IMR-90 (cell line): Measurements from ENCODE around the gene C1QTNF5. TPM values are rescaled to one million over a fixed set of nuclear protein-coding genes. Genes with fewer than 3 reads are reported as not detected.
A peak's percentile ranks its signal among the peaks of the same experiment; 100 is the strongest.

Experiments used
- ATAC-seq: fragments of 200-7000 bp; cut with Tn5 transposase; 2 replicates; pipeline ENCODE4 v1.9.1; 2020; ENCODE audit warnings: low read depth, mild to moderate bottlenecking, moderate library complexity
- BruUV-seq: library from RNA; stranded (reverse); fragments of 400-500 nt; replicated peaks from 2 replicates; lab custom pipeline; 2021; lab: Mats Ljungman, UMichigan
- CTCF ChIA-PET: fragments of 300-600 bp; formaldehyde crosslinking; extraction: SDS; loops from one replicate; lab custom pipeline; 2021; ENCODE audit warnings: antibody characterized with exemption; lab: Yijun Ruan, JAX
- POLR2A ChIA-PET: fragments of 300-600 bp; sonication (Branson Sonifier 250); formaldehyde crosslinking; loops from one replicate; lab custom pipeline; 2022; ENCODE audit warnings: antibody characterized with exemption; ENCODE audit not compliant: unreplicated experiment; lab: Charles Lee
- DNase-seq: peaks from one replicate; pipeline ENCODE4 v3.0.0; 2013
- H2AFZ ChIP-seq: replicated peaks from 2 replicates; pipeline ENCODE3; 2013; ENCODE audit warnings: low read length, mild to moderate bottlenecking; ENCODE audit not compliant: poor library complexity
- H2AK5ac ChIP-seq: 2 replicates; pipeline ENCODE4 v1.6.1; 2013; ENCODE audit warnings: low read depth, low read length, inconsistent platforms
- H2AK9ac ChIP-seq: replicated peaks from 2 replicates; pipeline ENCODE3; 2013; ENCODE audit warnings: mild to moderate bottlenecking, low read depth, low read length, moderate library complexity; ENCODE audit not compliant: poor library complexity
- H2BK120ac ChIP-seq: 2 replicates; pipeline ENCODE4 v1.6.1; 2013; ENCODE audit warnings: low read depth, low read length, inconsistent platforms
- H2BK15ac ChIP-seq: 3 replicates; pipeline ENCODE4 v1.6.1; 2013; ENCODE audit warnings: low read depth, low read length, inconsistent platforms
- H2BK20ac ChIP-seq: 2 replicates; pipeline ENCODE4 v1.6.1; 2013; ENCODE audit warnings: low read depth, mild to moderate bottlenecking, inconsistent platforms, low read length, moderate library complexity
- H2BK5ac ChIP-seq: 2 replicates; pipeline ENCODE4 v1.6.1; 2013; ENCODE audit warnings: mild to moderate bottlenecking, low read depth, low read length, inconsistent platforms; ENCODE audit not compliant: poor library complexity, severe bottlenecking
- H3K14ac ChIP-seq: replicated peaks from 2 replicates; pipeline ENCODE4 v1.6.1; 2013; ENCODE audit warnings: low read depth, low read length, inconsistent platforms
- H3K18ac ChIP-seq: 2 replicates; pipeline ENCODE4 v1.6.1; 2013; ENCODE audit warnings: low read depth, low read length, control low read depth
- H3K23ac ChIP-seq: 2 replicates; pipeline ENCODE4 v1.6.1; 2013; ENCODE audit warnings: low read depth, low read length, inconsistent platforms
- H3K27ac ChIP-seq: 2 replicates; pipeline ENCODE4 v1.5.1; 2013; ENCODE audit warnings: mild to moderate bottlenecking, control low read depth, low read length; ENCODE audit not compliant: insufficient read depth
- H3K27me3 ChIP-seq: 2 replicates; pipeline ENCODE4 v1.6.1; 2013; ENCODE audit warnings: low read length; ENCODE audit not compliant: control insufficient read depth, insufficient read depth
- H3K36me3 ChIP-seq: 2 replicates; pipeline ENCODE4 v1.6.1; 2013; ENCODE audit warnings: low read length, mixed read lengths; ENCODE audit not compliant: control insufficient read depth, insufficient read depth
- H3K4ac ChIP-seq: 2 replicates; pipeline ENCODE4 v1.6.1; 2013; ENCODE audit warnings: low read depth, low read length, inconsistent platforms
- H3K4me1 ChIP-seq: 2 replicates; pipeline ENCODE4 v1.6.1; 2013; ENCODE audit warnings: low read length, mixed read lengths; ENCODE audit not compliant: control insufficient read depth, insufficient read depth
- H3K4me2 ChIP-seq: 2 replicates; pipeline ENCODE4 v1.6.1; 2013; ENCODE audit warnings: low read depth, mild to moderate bottlenecking, control low read depth, low read length, moderate library complexity
- H3K4me3 ChIP-seq: 2 replicates; pipeline ENCODE4 v1.5.1; 2013; ENCODE audit warnings: low read depth, mild to moderate bottlenecking, control low read depth, low read length, moderate library complexity; ENCODE audit not compliant: insufficient read depth
- H3K56ac ChIP-seq: 2 replicates; pipeline ENCODE4 v1.6.1; 2013; ENCODE audit warnings: low read length, inconsistent platforms; ENCODE audit not compliant: insufficient read depth; ENCODE audit errors: extremely low read depth
- H3K79me1 ChIP-seq, 2 experiments: 2 replicates each; pipeline ENCODE4 v1.6.1; 2013; ENCODE audit warnings: low read length in 2 of 2, inconsistent platforms in 1 of 2, low read depth in 1 of 2
- H3K9ac ChIP-seq: 2 replicates; pipeline ENCODE4 v1.6.1; 2013; ENCODE audit warnings: low read depth, low read length, control low read depth
- H3K9me1 ChIP-seq: 2 replicates; pipeline ENCODE4 v1.6.1; 2013; ENCODE audit warnings: low read length, inconsistent platforms; ENCODE audit not compliant: insufficient read depth
- H3K9me3 ChIP-seq: 2 replicates; pipeline ENCODE4 v1.6.1; 2013; ENCODE audit warnings: low read length; ENCODE audit not compliant: control insufficient read depth, insufficient read depth
- H4K20me1 ChIP-seq: 2 replicates; pipeline ENCODE4 v1.6.1; 2013; ENCODE audit warnings: low read length, inconsistent platforms; ENCODE audit not compliant: insufficient read depth
- H4K5ac ChIP-seq: 2 replicates; pipeline ENCODE4 v1.6.1; 2013; ENCODE audit warnings: mild to moderate bottlenecking, low read depth, low read length, control low read depth
- H4K8ac ChIP-seq, 2 experiments: 2 replicates each; pipeline ENCODE4 v1.6.1; 2013; ENCODE audit warnings: low read depth in 2 of 2, low read length in 2 of 2, control low read depth in 1 of 2, inconsistent platforms in 1 of 2
- H4K91ac ChIP-seq: 2 replicates; pipeline ENCODE4 v1.6.1; 2013; ENCODE audit warnings: low read depth, low read length, inconsistent platforms; ENCODE audit not compliant: insufficient read depth
- BHLHE40 ChIP-seq: fragments of 150-350 bp; IDR thresholded peaks from 2 replicates; pipeline ENCODE4 v1.6.1; 2016; ENCODE audit warnings: mild to moderate bottlenecking, low read depth, low read length
- CEBPB ChIP-seq: IDR thresholded peaks from 2 replicates; pipeline ENCODE4 v1.6.1; 2012; ENCODE audit warnings: low read depth, low read length, improper control_type of control experiment
- CHD1 ChIP-seq: IDR thresholded peaks from 2 replicates; pipeline ENCODE4 v1.6.1; 2012; ENCODE audit warnings: low read depth, low read length, improper control_type of control experiment
- ELK1 ChIP-seq: fragments of 150-350 bp; IDR thresholded peaks from 2 replicates; pipeline ENCODE4 v1.6.1; 2016; ENCODE audit warnings: low read depth, mild to moderate bottlenecking, low read length, moderate library complexity, borderline replicate concordance
- FOS ChIP-seq: fragments of 150-350 bp; IDR thresholded peaks from 2 replicates; pipeline ENCODE4 v1.6.1; 2016; ENCODE audit warnings: low read depth, low read length
- MAZ ChIP-seq: IDR thresholded peaks from 2 replicates; pipeline ENCODE4 v1.6.1; 2012; ENCODE audit warnings: low read depth, mild to moderate bottlenecking, low read length, improper control_type of control experiment, moderate library complexity, borderline replicate concordance
- NFE2L2 ChIP-seq: fragments of 150-350 bp; IDR thresholded peaks from 2 replicates; pipeline ENCODE4 v1.6.1; 2016; ENCODE audit warnings: low read depth, mild to moderate bottlenecking, low read length
- POLR2A ChIP-seq: IDR thresholded peaks from 2 replicates; pipeline ENCODE4 v1.6.1; 2012; ENCODE audit warnings: mild to moderate bottlenecking, low read depth, low read length
- RAD21 ChIP-seq: IDR thresholded peaks from 2 replicates; pipeline ENCODE4 v1.6.1; 2012; ENCODE audit warnings: low read length, improper control_type of control experiment
- RCOR1 ChIP-seq: IDR thresholded peaks from 2 replicates; pipeline ENCODE4 v1.6.1; 2012; ENCODE audit warnings: mild to moderate bottlenecking, low read length, improper control_type of control experiment; ENCODE audit not compliant: insufficient replicate concordance
- RFX5 ChIP-seq: IDR thresholded peaks from 2 replicates; pipeline ENCODE4 v1.8.0; 2012; ENCODE audit warnings: low read depth, mild to moderate bottlenecking, low read length, moderate library complexity
- SMC3 ChIP-seq: fragments of 150-350 bp; IDR thresholded peaks from 2 replicates; pipeline ENCODE4 v1.6.1; 2016; ENCODE audit warnings: low read depth, mild to moderate bottlenecking, antibody characterized with exemption, low read length, moderate library complexity
- USF2 ChIP-seq: fragments of 150-350 bp; IDR thresholded peaks from 2 replicates; pipeline ENCODE4 v1.6.1; 2017; ENCODE audit warnings: mild to moderate bottlenecking, antibody characterized with exemption, low read length, low read depth
- WGBS, 2 experiments: methylation state at CpG; one replicate each; pipeline versions ENCODE4 v1.1.5 to v1.1.7; 2013; ENCODE audit warnings: missing lambda C conversion rate in 2 of 2; ENCODE audit not compliant: insufficient read length in 1 of 2; ENCODE audit errors: extremely low coverage in 2 of 2; 5-methylcytosine and 5-hydroxymethylcytosine counted together
- dilution Hi-C: fragments of 300-500 bp; cut with HindIII; formaldehyde crosslinking; loops from one replicate; pipeline ENCODE4 v1.14.3; 2018; ENCODE audit warnings: low sequenced_read_pairs; ENCODE audit not compliant: unreplicated experiment
- in situ Hi-C: fragments of 300-500 bp; cut with MboI; formaldehyde crosslinking; loops from 3 replicates; pipeline ENCODE4 v1.14.3; 2019; ENCODE audit warnings: low sequenced_read_pairs, inconsistent platforms, mixed read lengths
- intact Hi-C: fragments of 100-400 bp; cut with micrococcal nuclease; formaldehyde crosslinking; loops from 2 replicates; pipeline ENCODE4 v1.10.0; 2022
- polyA plus RNA-seq, 3 experiments: library from polyadenylated mRNA; depleted of rRNA; stranded (reverse); fragments of >200 nt; gene quantifications; 2 replicates each; pipeline ENCODE4 v1.2.3, GENCODE V29; 2012; ENCODE audit warnings: low replicate concordance in 1 of 3
- total RNA-seq: library from RNA; depleted of rRNA; stranded (reverse); fragments of >200 nt; gene quantifications from 2 replicates; pipeline ENCODE4 v1.2.3, GENCODE V29; 2012

C1QTNF5 gene
- total and polyA plus RNA-seq, 2 of the 4 experiments (the other 2 are of a cell fraction), result 2.0 to 5.4 TPM

- TF ChIP-seq POLR2A (no peak; the same call in 1 of the 2 replicates), RCOR1 (no peak), RFX5 (peak; percentile 51; the same call in 1 of the 2 replicates)
These were observed 40.7 kb upstream of the C1QTNF5 start, which contains the start of gene USP2 (continued) for GRCh38 chr11:119381181-119381988.

- Histone ChIP-seq H4K5ac (no peak overlapping the region), H3K4me2 (peak overlapping the region; percentile 83), H4K20me1 (no peaks in the 10 kb centered on the region), H2BK5ac (no peak overlapping the region), H3K56ac (no peak overlapping the region), H3K9me1 (no peaks in the 10 kb centered on the region; the same call in 1 of the 2 replicates), H4K8ac (no peak overlapping the region), H4K91ac (no peak overlapping the region), H2BK15ac (peak overlapping the region; percentile 11; the same call in 1 of the 3 replicates), H3K23ac (no peak overlapping the region), H3K27me3 (peaks cover 19% of the 10 kb centered on the region), H3K9me3 (no peaks in the 10 kb centered on the region), H3K4me3 (peak overlapping the region; percentile 50), H3K9ac (no peak overlapping the region), H3K4ac (0 out of 2 replicates have a peak overlapping the region, but pooled peaks have one; percentile 57), H2AK9ac (peak overlapping the region; percentile 10), H3K79me1 (no peaks in the 10 kb centered on the region), H2BK120ac (no peak overlapping the region), H3K4me1 (peaks cover 16% of the 10 kb centered on the region), H3K14ac (peak overlapping the region; percentile 54; the same call in 1 of the 2 replicates), H3K18ac (no peak overlapping the region), H2AK5ac (peak overlapping the region; percentile 15; the same call in 1 of the 2 replicates), H3K36me3 (no peaks in the 10 kb centered on the region), H3K27ac (no peak overlapping the region), H2BK20ac (no peak overlapping the region), H2AFZ (peak overlapping the region; percentile 98)
- in situ Hi-C loops, result no loop called here
- ChIA-PET CTCF (interaction anchor here (0.8 to 3.2 kb wide), 11 partner anchors 9 to 348 kb away, joined by 3 to 23 read pairs (median 4); partner anchors contain the start of genes C1QTNF5 and NECTIN1), POLR2A (no interaction called here)
- dilution Hi-C loops, result no loop called here
- intact Hi-C loops, result loop anchor here (1.0 to 2.0 kb wide), 2 partner anchors 42 to 93 kb away; partner anchors contain the start of gene THY1
- DNase-seq, result no peak
- WGBS, 2 experiments, result no CpG with 5 or more reads among the region's 10 CpGs
- no peak for ATAC-seq
- no TSS peak for BruUV-seq
- TF ChIP-seq SMC3 (no peak), MAZ (no peak), NFE2L2 (no peak), CHD1 (no peak), BHLHE40 (no peak), POLR2A (no peak), FOS (no peak), CEBPB (no peak), RFX5 (no peak), RCOR1 (no peak), ELK1 (no peak), USF2 (no peak), RAD21 (no peak)
These were observed 40.1 kb upstream of the C1QTNF5 start for GRCh38 chr11:119380827-119381180.
